NCI-H524 (cell line): ENCODE results near the gene AGBL2.
"Not testable (repeated sequence)": the region's sequence is repeated elsewhere in the genome, so short reads cannot be mapped to it uniquely, and the experiment has no call there.

ENCODE experiments used
- DNase-seq, 2 experiments: peaks; one replicate each; lab custom pipeline; 2025; lab: John Stamatoyannopoulos, UW

AGBL2 gene

GRCh38 chr11:47715082-47715669, at the start of gene AGBL2:
AGBL2 (minus strand) TSS chr11:47715369; CDS start chr11:47714650, 719 bp downstream.
- peak; percentile 6 to 34 for DNase-seq

- DNase-seq = not testable (repeated sequence)
Observed at GRCh38 chr11:47759291-47759690, 44.1 kb upstream of the AGBL2 start.

GRCh38 chr11:47756208-47756607, 41.0 kb upstream of the AGBL2 start:
- no peak for DNase-seq

GRCh38 chr11:47750725-47751124, 35.6 kb upstream of the AGBL2 start:
- DNase-seq = no peak

GRCh38 chr11:47742494-47742893, 27.3 kb upstream of the AGBL2 start:
- not testable (repeated sequence) for DNase-seq

GRCh38 chr11:47737817-47738216, 22.6 kb upstream of the AGBL2 start:
- not testable (repeated sequence) for DNase-seq

- DNase-seq = no peak
Observed at GRCh38 chr11:47732271-47732670, 17.1 kb upstream of the AGBL2 start.

GRCh38 chr11:47731475-47731874, 16.3 kb upstream of the AGBL2 start:
- DNase-seq = no peak

- DNase-seq = no peak
Observed at GRCh38 chr11:47726878-47727514, 11.8 kb upstream of the AGBL2 start.

- no peak for DNase-seq
Observed at GRCh38 chr11:47726118-47726442, 10.9 kb upstream of the AGBL2 start.

- no peak for DNase-seq
Observed at GRCh38 chr11:47725442-47726117, 10.4 kb upstream of the AGBL2 start.

GRCh38 chr11:47724041-47724729, 9.0 kb upstream of the AGBL2 start:
- DNase-seq = no peak

GRCh38 chr11:47723041-47723440, 7.9 kb upstream of the AGBL2 start:
- DNase-seq = no peak

GRCh38 chr11:47720651-47721050, 5.5 kb upstream of the AGBL2 start:
- no peak for DNase-seq

GRCh38 chr11:47716692-47717091, 1.5 kb upstream of the AGBL2 start:
- no peak for DNase-seq

GRCh38 chr11:47714554-47715081, 551 bp downstream of the AGBL2 start:
- DNase-seq = no peak

GRCh38 chr11:47711816-47712215, 3.4 kb downstream of the AGBL2 start:
- no peak for DNase-seq

GRCh38 chr11:47711225-47711624, 3.9 kb downstream of the AGBL2 start:
- DNase-seq = no peak

GRCh38 chr11:47707275-47707786, 7.8 kb downstream of the AGBL2 start:
- DNase-seq = not testable (repeated sequence)

GRCh38 chr11:47705721-47706120, 9.4 kb downstream of the AGBL2 start:
- DNase-seq = no peak

GRCh38 chr11:47691979-47692378, 23.2 kb downstream of the AGBL2 start:
- DNase-seq = no peak

GRCh38 chr11:47689480-47689879, 25.7 kb downstream of the AGBL2 start:
- DNase-seq = no peak
